Measurements from ENCODE around the gene TMEM200A. TPM values are rescaled to one million over a fixed set of nuclear protein-coding genes. Genes with fewer than 3 reads are reported as not detected.

Gene TMEM200A
- total RNA-seq, 4 donors from 2014 or later: 0.16 to 0.29 TPM; not detected in 2

- intact Hi-C loops (cut with DNase I; ENCODE audit: low total_unique reads): no loop called here
- no peaks in the 10 kb centered on the region for H3K4me1 ChIP-seq
- ATAC-seq (no peak), DNase-seq (no peak)
- H3K9me3 ChIP-seq: no peaks in the 10 kb centered on the region
- no peak overlapping the region for H3K27ac ChIP-seq
- TF ChIP-seq, protein P1, sequence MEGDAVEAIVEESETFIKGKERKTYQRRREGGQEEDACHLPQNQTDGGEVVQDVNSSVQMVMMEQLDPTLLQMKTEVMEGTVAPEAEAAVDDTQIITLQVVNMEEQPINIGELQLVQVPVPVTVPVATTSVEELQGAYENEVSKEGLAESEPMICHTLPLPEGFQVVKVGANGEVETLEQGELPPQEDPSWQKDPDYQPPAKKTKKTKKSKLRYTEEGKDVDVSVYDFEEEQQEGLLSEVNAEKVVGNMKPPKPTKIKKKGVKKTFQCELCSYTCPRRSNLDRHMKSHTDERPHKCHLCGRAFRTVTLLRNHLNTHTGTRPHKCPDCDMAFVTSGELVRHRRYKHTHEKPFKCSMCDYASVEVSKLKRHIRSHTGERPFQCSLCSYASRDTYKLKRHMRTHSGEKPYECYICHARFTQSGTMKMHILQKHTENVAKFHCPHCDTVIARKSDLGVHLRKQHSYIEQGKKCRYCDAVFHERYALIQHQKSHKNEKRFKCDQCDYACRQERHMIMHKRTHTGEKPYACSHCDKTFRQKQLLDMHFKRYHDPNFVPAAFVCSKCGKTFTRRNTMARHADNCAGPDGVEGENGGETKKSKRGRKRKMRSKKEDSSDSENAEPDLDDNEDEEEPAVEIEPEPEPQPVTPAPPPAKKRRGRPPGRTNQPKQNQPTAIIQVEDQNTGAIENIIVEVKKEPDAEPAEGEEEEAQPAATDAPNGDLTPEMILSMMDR (IDR thresholded peaks at IDR 0.05 in 4 of 5, conservative IDR thresholded peaks at IDR 0.05 in 1 of 5): no peak
- no peaks in the 10 kb centered on the region for H3K27me3 ChIP-seq
- H3K36me3 ChIP-seq: no peaks in the 10 kb centered on the region
- no peak overlapping the region for H3K4me3 ChIP-seq
- in situ Hi-C loops (cut with MboI; ENCODE audit: low sequenced_read_pairs in 4 of 4): no loop called here
These were observed 59.7 kb downstream of the TMEM200A start for GRCh38 chr6:130425537-130425936.

- no peaks in the 10 kb centered on the region for H3K9me3 ChIP-seq
- TF ChIP-seq POLR2A (IDR thresholded peaks at IDR 0.05): no peak
- TF ChIP-seq, protein P1 (IDR thresholded peaks at IDR 0.05 in 4 of 5, conservative IDR thresholded peaks at IDR 0.05 in 1 of 5): no peak
- no peak overlapping the region for H3K4me3 ChIP-seq
- no peaks in the 10 kb centered on the region for H3K36me3 ChIP-seq
- in situ Hi-C loops (cut with MboI; ENCODE audit: low sequenced_read_pairs in 4 of 4) (no loop called here), intact Hi-C loops (cut with DNase I; ENCODE audit: low total_unique reads) (no loop called here)
- no peak for DNase-seq
- no peak for ATAC-seq
- H3K27me3 ChIP-seq: no peaks in the 10 kb centered on the region
- no peak overlapping the region for H3K27ac ChIP-seq
- no peaks in the 10 kb centered on the region for H3K4me1 ChIP-seq
These were observed 60.4 kb downstream of the TMEM200A start for GRCh38 chr6:130426066-130426721.

DNA sequence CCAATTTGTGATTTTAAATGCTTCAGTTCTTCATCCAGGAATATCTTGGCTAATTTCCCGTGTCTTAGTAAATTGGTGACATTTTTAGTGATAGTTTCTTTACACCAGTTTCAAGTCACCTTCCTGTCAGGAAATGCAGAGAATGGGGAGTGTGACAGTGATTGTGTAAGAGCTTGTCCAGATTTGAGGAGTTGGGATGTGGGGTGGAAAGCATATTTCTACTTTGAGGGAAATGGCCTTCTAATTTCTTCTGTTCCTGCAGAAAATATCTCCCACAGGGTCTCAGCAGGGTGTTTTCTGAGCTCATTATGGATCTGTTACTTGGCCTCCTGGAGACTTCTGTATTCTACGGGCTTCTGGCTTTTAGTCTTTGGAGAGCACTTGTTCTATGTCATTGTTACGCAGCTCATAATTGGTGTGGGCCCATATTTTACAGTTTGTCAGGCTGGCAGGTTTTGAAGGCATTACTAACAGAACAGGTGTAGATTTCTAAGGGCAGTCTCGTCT, 65.6 kb downstream of the TMEM200A start:
- Histone ChIP-seq H3K4me3 (no peak overlapping the region), H3K9me3 (no peaks in the 10 kb centered on the region), H3K27ac (no peak overlapping the region), H3K36me3 (no peaks in the 10 kb centered on the region), H3K4me1 (no peaks in the 10 kb centered on the region), H3K27me3 (no peaks in the 10 kb centered on the region)
- intact Hi-C loops (cut with DNase I; ENCODE audit: low total_unique reads): no loop called here
- DNase-seq: no peak
- ATAC-seq: no peak
- in situ Hi-C loops (cut with MboI; ENCODE audit: low sequenced_read_pairs in 4 of 4): no loop called here
- TF ChIP-seq, protein P1 (IDR thresholded peaks at IDR 0.05 in 4 of 5, conservative IDR thresholded peaks at IDR 0.05 in 1 of 5): no peak
- TF ChIP-seq POLR2A (IDR thresholded peaks at IDR 0.05): no peak

GRCh38 chr6:130432838-130433237, 67.0 kb downstream of the TMEM200A start:
- no peaks in the 10 kb centered on the region for H3K9me3 ChIP-seq
- in situ Hi-C loops (cut with MboI; ENCODE audit: low sequenced_read_pairs in 4 of 4) (no loop called here), intact Hi-C loops (cut with DNase I; ENCODE audit: low total_unique reads) (no loop called here)
- DNase-seq: no peak
- no peak overlapping the region for H3K4me3 ChIP-seq
- TF ChIP-seq, protein P1 (IDR thresholded peaks at IDR 0.05 in 4 of 5, conservative IDR thresholded peaks at IDR 0.05 in 1 of 5): no peak
- TF ChIP-seq POLR2A (IDR thresholded peaks at IDR 0.05): no peak
- H3K27me3 ChIP-seq: no peaks in the 10 kb centered on the region
- no peaks in the 10 kb centered on the region for H3K4me1 ChIP-seq
- no peak for ATAC-seq
- H3K36me3 ChIP-seq: no peaks in the 10 kb centered on the region
- no peak overlapping the region for H3K27ac ChIP-seq
